NOMO-1 treated with DMSO at 0.1 percent for 48 hours (cell line): ENCODE results near the gene PCYT1B.

Experiments
- DNase-seq: peaks from one replicate; lab custom pipeline; 2025; ENCODE audit not compliant: unreplicated experiment; lab: John Stamatoyannopoulos, UW

Gene PCYT1B

GRCh38 chrX:24536551-24536950, 110.6 kb downstream of the PCYT1B start:
- DNase-seq, result no peak

GRCh38 chrX:24528605-24529004, 118.5 kb downstream of the PCYT1B start:
- DNase-seq, result no peak

DNA sequence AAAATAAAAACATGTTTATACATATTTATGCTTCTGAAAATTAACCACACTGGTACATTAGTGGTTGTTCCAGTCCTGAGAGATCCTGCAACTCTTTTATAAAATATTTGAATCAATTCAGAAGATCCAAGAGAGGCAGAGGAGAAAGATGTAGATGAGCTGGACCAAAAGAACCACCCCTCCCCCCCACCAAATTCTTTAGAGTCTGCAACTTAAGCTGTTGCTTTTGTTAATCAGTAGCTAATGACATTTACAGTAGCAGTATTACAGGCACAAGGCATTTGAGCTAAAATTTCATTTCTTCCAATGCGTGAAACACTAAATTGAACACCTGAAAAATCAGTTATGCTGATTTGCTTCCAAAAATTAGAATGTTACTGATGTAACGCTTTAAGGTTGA, 120.5 kb downstream of the PCYT1B start:
- DNase-seq, result no peak

GRCh38 chrX:24525455-24525854, 121.7 kb downstream of the PCYT1B start:
- DNase-seq, result no peak

- DNase-seq, result no peak
Observed at GRCh38 chrX:24520472-24520871, 126.7 kb downstream of the PCYT1B start.

DNA sequence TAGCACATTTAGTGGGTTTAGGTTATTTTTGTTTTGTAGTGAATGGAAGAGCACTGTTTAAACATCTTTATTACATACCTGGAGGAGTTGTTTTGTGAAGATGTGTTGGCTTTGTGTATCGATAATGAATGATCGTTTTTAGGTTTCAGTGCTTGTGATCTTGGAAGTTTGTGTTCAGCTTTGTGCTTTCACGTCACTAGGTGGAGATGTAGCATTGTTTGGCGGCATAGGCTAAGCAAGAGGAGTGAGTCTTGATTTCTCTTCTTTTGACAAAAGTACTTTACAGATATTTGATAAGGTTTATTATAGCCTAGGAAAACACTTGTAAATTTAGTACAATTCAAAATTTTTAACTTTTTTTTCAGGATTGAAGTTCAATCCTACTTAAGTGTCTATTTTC, 131.7 kb downstream of the PCYT1B start:
- no peak for DNase-seq

DNA sequence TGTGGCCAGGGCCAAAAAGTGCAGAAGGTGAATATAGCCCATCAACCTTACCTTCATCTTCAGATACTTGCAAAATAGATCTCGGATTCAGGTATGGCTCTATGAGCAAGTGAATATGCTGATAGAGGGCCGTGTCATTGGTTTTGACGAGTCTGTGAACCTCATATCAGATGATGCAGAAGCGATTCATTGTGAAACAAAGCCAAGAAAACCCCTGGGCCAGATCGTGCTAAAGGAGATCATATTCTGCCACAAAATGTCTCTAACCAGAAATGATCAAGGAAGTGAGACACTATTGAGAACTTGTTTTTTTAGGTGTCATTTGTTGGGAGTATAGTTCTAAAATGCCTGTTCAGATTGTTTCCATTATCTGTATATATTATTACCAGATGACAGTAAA, 133.7 kb downstream of the PCYT1B start:
- DNase-seq, result no peak

DNA sequence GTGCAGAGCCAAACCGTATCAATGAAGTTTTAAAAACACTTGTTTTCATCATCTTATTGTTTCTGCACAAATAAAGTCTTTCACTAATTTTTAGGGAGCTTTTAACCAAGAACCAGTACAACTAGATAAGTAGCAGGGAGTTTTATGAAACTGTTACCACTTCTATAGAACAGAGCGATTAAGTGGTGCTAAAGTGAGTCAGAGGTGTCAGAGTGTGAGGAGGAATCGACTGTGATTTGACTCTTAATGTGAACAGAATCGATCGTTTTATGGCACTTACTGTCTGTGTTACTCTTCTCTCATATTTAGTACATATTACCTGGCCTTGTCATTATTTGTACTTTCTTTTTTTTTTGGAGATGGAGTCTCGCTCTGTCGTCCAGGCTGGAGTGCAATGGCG, 138.8 kb downstream of the PCYT1B start:
- no peak for DNase-seq
